ENCODE measurements around the gene CD59.

Gene CD59

GRCh38 chr11:33669598-33670249 lies 66.5 kb downstream of the CD59 start:
- Histone ChIP-seq H3K27me3 (ENCODE audit: insufficient read depth, poor library complexity, severe bottlenecking) (no peaks in the 10 kb centered on the region), H3K4me3 (replicated peaks; ENCODE audit: insufficient read depth, low read length) (no peak overlapping the region), H3K27ac (replicated peaks) (no peak overlapping the region)
- DNase-seq (ENCODE audit: low read depth in 1 of 2, low spot score in 1 of 2): no peak
- TF ChIP-seq POLR2AphosphoS5 (IDR thresholded peaks at IDR 0.05; ENCODE audit: low read depth) (no peak), SPI1 (IDR thresholded peaks at IDR 0.05; ENCODE audit: borderline replicate concordance, low read depth) (no peak), CTCF (IDR thresholded peaks at IDR 0.05; ENCODE audit: insufficient read depth, low read length) (no peak), GABPA (IDR thresholded peaks at IDR 0.05; ENCODE audit: low read depth) (no peak), REST (IDR thresholded peaks at IDR 0.05; ENCODE audit: insufficient replicate concordance, low read depth) (no peak)

- TF ChIP-seq GABPA (IDR thresholded peaks at IDR 0.05; ENCODE audit: low read depth): no peak
- no peak for TF ChIP-seq CTCF (IDR thresholded peaks at IDR 0.05; ENCODE audit: insufficient read depth, low read length)
- no peak for TF ChIP-seq REST (IDR thresholded peaks at IDR 0.05; ENCODE audit: insufficient replicate concordance, low read depth)
- TF ChIP-seq SPI1 (IDR thresholded peaks at IDR 0.05; ENCODE audit: borderline replicate concordance, low read depth): no peak
- no peak for TF ChIP-seq POLR2AphosphoS5 (IDR thresholded peaks at IDR 0.05; ENCODE audit: low read depth)
- H3K27ac ChIP-seq (replicated peaks): no peak overlapping the region
- H3K27me3 ChIP-seq (ENCODE audit: insufficient read depth, poor library complexity, severe bottlenecking): no peaks in the 10 kb centered on the region
- no peak overlapping the region for H3K4me3 ChIP-seq (replicated peaks; ENCODE audit: insufficient read depth, low read length)
- DNase-seq (ENCODE audit: low read depth in 1 of 2, low spot score in 1 of 2): no peak
Measured at GRCh38 chr11:33668951-33669596, 67.1 kb downstream of the CD59 start.

- Histone ChIP-seq H3K4me3 (replicated peaks; ENCODE audit: insufficient read depth, low read length) (no peak overlapping the region), H3K27me3 (ENCODE audit: insufficient read depth, poor library complexity, severe bottlenecking) (no peaks in the 10 kb centered on the region), H3K27ac (replicated peaks) (no peak overlapping the region)
- DNase-seq (ENCODE audit: low read depth in 1 of 2, low spot score in 1 of 2): no peak
- TF ChIP-seq SPI1 (IDR thresholded peaks at IDR 0.05; ENCODE audit: borderline replicate concordance, low read depth) (no peak), REST (IDR thresholded peaks at IDR 0.05; ENCODE audit: insufficient replicate concordance, low read depth) (no peak), POLR2AphosphoS5 (IDR thresholded peaks at IDR 0.05; ENCODE audit: low read depth) (no peak), CTCF (IDR thresholded peaks at IDR 0.05; ENCODE audit: insufficient read depth, low read length) (no peak), GABPA (IDR thresholded peaks at IDR 0.05; ENCODE audit: low read depth) (no peak)
Measured at GRCh38 chr11:33668468-33668825, 67.8 kb downstream of the CD59 start.
